HEK293 (cell line): Measurements from ENCODE around the gene C17orf113.

Experiments
- ZBTB26 ChIP-seq: fragments of 450-650 bp; formaldehyde crosslinking; optimal IDR thresholded peaks from 2 replicates; pipeline ENCODE3; 2016; ENCODE audit warnings: missing biosample characterization, mild to moderate bottlenecking, missing genetic modification characterization
- ZBTB7A ChIP-seq: fragments of 450-650 bp; formaldehyde crosslinking; IDR thresholded peaks from 2 replicates; pipeline ENCODE4 v1.5.1; 2016; ENCODE audit warnings: low read depth, missing biosample characterization, missing genetic modification characterization
- TF ChIP-seq, protein P1 (sequence below): fragments of 450-650 bp; formaldehyde crosslinking; IDR thresholded peaks from 2 replicates; pipeline ENCODE4 v1.5.1; 2016; ENCODE audit warnings: missing biosample characterization, missing genetic modification characterization
- TF ChIP-seq, protein P2 (sequence below): fragments of 450-650 bp; formaldehyde crosslinking; IDR thresholded peaks from 2 replicates; pipeline ENCODE4 v1.5.1; 2016; ENCODE audit warnings: missing biosample characterization, missing genetic modification characterization
- TF ChIP-seq, protein P3 (sequence below): fragments of 450-650 bp; formaldehyde crosslinking; IDR thresholded peaks from 2 replicates; pipeline ENCODE4 v1.5.1; 2016; ENCODE audit warnings: missing biosample characterization, missing genetic modification characterization, low read depth

DNA sequence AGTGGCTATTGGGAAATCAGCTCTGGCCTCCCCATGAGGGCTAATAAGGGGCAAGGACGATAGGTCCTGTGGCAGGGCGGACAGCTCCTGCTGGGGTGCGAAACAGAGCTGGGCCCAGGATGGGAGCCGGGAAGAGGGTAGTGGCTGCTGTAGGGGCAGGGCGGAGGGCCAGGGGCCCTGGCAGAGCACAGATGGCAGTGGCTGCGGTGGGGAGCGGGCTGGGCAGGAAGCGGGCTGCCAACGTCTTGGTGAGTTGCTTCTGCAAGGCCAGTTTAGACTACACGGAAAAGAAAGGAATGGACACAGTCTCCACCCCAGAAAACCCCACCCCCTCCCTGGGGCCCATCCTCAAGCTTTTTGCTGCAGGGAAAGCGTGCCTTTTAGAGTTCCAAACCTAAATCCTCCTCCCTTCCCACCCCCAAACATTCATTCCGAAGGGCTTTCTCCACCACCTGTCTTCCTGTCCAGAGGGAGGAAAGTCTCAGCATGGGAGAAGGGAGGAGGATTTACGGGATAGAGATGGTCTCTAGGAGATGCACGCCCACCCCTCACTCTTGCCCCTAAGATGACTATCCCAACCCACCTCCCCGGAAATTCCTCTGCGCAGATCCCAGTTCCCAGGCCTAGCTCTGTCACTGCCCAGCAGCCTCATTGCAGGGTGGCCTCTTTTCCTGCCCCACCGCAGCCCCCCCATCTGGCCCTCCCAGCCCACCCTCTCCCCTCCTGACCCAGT lies 23.4 kb downstream of the C17orf113 start:
- no peak for TF ChIP-seq ZBTB26 (tag by site-specific recombination)
- TF ChIP-seq, protein P1, sequence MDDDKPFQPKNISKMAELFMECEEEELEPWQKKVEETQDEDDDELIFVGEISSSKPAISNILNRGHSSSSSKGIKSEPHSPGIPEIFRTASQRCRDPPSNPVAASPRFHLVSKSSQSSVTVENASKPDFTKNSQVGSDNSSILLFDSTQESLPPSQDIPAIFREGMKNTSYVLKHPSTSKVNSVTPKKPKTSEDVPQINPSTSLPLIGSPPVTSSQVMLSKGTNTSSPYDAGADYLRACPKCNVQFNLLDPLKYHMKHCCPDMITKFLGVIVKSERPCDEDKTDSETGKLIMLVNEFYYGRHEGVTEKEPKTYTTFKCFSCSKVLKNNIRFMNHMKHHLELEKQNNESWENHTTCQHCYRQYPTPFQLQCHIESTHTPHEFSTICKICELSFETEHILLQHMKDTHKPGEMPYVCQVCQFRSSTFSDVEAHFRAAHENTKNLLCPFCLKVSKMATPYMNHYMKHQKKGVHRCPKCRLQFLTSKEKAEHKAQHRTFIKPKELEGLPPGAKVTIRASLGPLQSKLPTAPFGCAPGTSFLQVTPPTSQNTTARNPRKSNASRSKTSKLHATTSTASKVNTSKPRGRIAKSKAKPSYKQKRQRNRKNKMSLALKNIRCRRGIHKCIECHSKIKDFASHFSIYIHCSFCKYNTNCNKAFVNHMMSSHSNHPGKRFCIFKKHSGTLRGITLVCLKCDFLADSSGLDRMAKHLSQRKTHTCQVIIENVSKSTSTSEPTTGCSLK (tag by site-specific recombination): no peak
- TF ChIP-seq, protein P2, sequence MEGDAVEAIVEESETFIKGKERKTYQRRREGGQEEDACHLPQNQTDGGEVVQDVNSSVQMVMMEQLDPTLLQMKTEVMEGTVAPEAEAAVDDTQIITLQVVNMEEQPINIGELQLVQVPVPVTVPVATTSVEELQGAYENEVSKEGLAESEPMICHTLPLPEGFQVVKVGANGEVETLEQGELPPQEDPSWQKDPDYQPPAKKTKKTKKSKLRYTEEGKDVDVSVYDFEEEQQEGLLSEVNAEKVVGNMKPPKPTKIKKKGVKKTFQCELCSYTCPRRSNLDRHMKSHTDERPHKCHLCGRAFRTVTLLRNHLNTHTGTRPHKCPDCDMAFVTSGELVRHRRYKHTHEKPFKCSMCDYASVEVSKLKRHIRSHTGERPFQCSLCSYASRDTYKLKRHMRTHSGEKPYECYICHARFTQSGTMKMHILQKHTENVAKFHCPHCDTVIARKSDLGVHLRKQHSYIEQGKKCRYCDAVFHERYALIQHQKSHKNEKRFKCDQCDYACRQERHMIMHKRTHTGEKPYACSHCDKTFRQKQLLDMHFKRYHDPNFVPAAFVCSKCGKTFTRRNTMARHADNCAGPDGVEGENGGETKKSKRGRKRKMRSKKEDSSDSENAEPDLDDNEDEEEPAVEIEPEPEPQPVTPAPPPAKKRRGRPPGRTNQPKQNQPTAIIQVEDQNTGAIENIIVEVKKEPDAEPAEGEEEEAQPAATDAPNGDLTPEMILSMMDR (tag by site-specific recombination): no peak
- TF ChIP-seq, protein P3, sequence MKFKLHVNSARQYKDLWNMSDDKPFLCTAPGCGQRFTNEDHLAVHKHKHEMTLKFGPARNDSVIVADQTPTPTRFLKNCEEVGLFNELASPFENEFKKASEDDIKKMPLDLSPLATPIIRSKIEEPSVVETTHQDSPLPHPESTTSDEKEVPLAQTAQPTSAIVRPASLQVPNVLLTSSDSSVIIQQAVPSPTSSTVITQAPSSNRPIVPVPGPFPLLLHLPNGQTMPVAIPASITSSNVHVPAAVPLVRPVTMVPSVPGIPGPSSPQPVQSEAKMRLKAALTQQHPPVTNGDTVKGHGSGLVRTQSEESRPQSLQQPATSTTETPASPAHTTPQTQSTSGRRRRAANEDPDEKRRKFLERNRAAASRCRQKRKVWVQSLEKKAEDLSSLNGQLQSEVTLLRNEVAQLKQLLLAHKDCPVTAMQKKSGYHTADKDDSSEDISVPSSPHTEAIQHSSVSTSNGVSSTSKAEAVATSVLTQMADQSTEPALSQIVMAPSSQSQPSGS: no peak
- TF ChIP-seq ZBTB7A (tag by site-specific recombination): no peak
